DMS79 (cell line): ENCODE results near the gene HK2.

ENCODE experiments used
- DNase-seq: peaks from one replicate; lab custom pipeline; 2025; lab: John Stamatoyannopoulos, UW

HK2 gene

GRCh38 chr2:74857215-74857614, 23.3 kb downstream of the HK2 start:
- DNase-seq = no peak

- DNase-seq = no peak
Observed at GRCh38 chr2:74857725-74858124, 23.8 kb downstream of the HK2 start.

- no peak for DNase-seq
Observed at GRCh38 chr2:74858281-74858680, 24.4 kb downstream of the HK2 start.

DNA sequence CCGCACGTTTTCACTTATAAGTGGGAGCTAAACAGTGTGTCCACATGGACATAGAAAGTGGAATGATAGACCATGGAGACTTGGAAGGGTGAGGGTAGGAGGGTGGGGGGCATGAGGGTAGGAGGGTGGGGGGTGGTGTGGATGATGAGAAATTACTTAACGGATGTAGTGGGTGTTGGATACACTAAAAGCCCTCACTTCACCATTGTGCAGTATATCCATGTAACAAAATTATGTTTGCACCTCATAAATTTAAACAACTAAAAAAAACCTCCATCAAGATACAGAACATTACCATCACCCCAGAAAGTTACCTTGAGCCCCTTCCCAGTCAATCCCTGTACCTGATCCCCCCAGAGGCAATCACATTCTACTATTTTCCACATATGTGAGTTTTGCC, 26.2 kb downstream of the HK2 start:
- DNase-seq = no peak

- DNase-seq = no peak
Observed at GRCh38 chr2:74860521-74860920, 26.6 kb downstream of the HK2 start.

GRCh38 chr2:74861531-74861930, 27.6 kb downstream of the HK2 start:
- DNase-seq = no peak

DNA sequence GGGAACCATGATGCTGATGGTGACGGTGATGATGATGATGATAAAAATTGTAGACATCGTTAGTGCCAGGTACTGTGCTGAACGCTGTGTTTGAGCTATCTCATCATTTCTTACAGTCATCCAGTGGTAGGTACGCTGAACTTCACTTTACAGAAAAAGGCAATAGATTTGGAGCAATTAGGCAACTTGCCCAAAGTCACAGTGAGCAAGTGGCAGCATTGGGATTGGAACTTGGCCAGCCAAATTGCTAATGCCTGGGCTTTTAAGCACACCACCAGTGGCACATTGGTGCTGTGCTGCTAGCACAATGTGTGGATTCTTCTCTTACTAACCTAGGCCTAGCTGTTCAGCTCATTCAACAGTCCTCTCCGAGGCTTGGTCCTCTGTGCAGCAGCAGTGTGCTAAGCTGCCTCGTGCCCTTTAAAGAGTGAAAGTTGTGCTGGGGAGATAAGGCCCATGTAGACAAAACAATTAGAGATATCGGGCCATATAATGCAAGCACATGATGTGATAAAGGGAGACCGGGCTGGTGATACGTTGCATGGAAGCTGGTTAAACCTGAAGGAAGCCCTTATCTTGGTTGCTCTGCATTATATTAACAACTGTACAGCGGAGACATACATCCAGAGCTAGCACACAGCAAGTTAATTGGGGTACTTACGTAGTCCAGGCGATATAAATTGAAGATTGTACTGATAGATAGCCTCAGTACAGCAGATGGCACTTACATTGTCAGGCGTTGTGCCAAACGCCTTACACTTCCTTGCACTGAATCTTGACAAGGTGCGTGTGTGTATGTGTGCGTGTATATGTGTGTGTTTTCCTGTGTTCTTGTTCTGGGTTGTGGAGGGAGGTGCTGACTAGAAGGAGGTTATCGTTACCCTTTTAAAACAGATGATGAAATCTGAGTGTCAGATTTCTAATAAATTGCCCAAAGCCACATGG, 28.4 kb downstream of the HK2 start:
- peak; percentile 40 for DNase-seq

GRCh38 chr2:74863802-74864248, 29.9 kb downstream of the HK2 start:
- no peak for DNase-seq

DNA sequence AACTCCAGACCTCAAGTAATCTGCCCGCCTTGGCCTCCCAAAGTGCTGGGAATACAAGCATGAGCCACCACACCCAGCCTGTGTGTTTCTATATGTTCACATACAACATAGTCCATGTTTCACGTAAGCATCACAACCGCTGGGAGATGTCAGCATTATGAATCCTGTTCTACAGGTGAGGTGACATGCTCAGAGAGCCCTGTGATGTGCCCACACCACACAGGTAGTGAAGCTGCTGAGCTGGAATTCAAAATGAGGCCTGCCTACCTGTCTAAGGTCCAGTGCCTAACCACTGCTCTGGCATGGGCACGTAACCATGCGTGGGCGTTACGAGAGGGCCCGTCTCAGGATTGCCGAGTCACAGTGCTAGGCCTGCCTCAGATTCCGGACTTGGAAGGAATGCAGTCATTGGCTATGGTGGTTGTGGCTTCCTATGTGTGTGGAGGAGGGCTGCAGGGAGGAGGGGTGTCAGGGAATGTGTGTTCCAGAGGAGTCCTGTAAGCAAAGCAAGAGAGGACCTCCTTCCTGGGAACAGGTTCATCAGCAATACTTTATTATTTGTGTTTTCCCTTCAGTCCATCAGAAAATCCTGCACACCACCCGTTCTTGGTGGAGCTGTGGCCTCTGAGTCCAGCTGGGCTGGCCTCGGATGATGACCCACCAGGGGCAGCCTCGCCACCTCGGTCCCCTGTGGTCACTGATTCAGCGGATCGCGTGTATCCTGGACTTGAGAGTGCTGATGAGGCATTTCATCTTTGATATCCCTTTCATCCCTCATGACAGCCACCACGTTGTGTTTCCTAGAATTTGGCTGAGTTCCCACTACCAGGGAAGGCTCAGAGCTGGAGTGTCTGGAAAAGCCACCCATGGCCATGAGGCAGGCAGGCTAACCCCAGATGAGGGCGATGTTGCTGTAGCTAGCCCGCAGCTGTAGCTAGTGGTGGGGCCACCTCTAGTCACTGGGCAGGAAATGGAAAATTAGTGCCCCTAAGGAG, 31.1 kb downstream of the HK2 start:
- DNase-seq = no peak

- DNase-seq = no peak
Observed at GRCh38 chr2:74865770-74866674, 32.1 kb downstream of the HK2 start.

- no peak for DNase-seq
Observed at GRCh38 chr2:74867841-74868658, 34.1 kb downstream of the HK2 start.

DNA sequence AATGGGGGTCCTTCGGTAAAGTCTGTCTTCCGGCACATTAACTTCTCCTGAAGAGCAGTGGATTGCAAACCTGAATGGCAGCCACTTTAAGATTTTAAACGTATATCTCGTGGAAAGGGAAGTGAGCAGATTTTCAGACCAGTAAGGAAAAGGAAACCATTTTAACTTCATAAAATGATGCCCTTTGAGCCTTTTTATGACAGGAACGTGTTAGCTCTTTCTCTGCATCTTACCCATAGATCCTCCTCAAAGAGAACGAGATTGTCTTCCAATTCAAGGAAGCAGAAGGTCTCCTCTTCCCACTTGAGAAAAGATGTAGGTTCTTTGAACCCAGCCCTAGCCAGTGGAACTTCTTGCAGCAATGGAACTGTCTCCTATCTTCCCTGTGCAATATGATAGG, 35.6 kb downstream of the HK2 start:
- no peak for DNase-seq

DNA sequence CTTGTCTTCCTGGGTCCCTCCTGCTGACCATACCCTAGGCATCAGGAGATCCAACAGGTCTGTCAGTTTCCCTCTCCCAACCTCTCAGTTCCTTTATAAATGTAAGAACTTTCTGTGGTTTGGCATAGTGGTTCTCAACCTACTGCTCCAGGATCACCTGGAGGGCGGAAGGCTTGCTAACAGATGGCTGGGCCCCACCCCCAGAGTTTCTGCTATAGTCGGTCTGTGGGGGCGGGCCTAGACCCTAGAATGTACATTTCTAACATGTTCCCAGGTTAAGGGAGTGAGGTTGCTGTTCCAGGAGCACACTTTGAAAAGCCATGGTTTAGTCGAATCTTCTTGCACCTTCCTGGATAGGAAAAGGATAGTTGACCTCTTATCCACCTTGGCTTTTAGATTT, 37.0 kb downstream of the HK2 start:
- DNase-seq = no peak

DNA sequence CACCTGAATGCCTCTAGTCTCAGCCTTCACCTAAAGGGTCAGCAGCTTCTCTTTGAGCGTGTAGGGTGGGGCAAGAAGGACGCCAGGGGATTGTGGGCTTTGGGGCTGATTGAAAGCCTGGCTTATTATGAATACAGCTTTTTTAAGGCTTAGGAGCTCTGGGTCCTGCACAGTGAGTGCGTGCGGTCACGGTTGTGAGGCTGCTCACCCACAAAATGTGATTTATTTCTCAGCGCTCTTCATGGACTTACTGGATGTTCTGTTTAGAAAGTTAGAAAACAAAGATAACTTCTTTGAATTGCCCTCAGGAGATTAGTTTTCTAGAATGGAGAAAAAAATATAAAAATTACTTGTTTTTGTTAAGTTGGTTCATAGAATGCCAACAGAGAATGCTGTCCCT, 37.5 kb downstream of the HK2 start:
- no peak for DNase-seq

GRCh38 chr2:74872389-74872836, 38.5 kb downstream of the HK2 start:
- DNase-seq = no peak

- no peak for DNase-seq
Observed at GRCh38 chr2:74873012-74873665, 39.2 kb downstream of the HK2 start.

DNA sequence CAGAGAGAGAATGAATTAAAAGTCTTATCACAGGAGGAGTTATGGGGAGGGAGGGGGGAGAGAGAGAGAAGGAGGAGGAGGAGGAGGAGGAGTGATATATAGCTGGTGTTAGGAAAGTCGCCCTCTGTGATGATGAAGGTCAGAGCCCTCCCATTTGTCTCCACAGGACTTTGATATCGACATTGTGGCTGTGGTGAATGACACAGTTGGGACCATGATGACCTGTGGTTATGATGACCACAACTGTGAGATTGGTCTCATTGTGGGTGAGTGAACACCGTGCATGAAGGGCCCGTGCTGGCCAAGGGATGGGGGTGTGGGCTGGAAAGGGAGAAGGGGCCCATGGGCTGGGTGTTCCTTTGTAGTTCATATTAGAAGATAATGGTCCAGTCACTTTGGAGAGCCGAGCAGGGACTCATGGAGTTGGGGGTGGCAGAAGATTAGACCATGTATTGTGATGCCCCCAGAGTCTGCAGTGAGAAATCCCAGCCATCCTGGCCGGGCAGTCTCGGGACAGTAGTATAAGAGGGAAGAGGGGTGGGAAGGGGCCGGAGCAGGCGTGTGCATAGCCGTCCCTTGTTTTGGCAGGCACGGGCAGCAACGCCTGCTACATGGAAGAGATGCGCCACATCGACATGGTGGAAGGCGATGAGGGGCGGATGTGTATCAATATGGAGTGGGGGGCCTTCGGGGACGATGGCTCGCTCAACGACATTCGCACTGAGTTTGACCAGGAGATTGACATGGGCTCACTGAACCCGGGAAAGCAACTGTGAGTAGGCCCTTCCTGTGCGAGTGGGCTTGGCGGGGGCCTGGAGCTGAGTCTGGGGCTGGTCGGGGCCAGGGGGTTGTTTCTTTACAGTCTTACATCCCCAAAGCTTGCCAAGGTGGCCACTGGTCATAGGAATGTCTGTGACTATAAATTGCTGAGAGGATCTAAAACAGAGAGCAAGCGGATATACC, 40.0 kb downstream of the HK2 start:
- no peak for DNase-seq

GRCh38 chr2:74876081-74876886, 42.4 kb downstream of the HK2 start:
- peak; percentile 16 for DNase-seq
